Stimulated activated CD8-positive, alpha-beta memory T cell treated with anti-CD3 and anti-CD28 coated beads, Interleukin-15, amount 100 ng/mL, for 1 hour (primary cell): Measurements from ENCODE around the gene KMT2D.
A peak's percentile ranks its signal among the peaks of the same experiment; 100 is the strongest.

Experiments
- DNase-seq: peaks from one replicate; pipeline ENCODE4 v3.0.0-alpha.2; 2020; ENCODE audit warnings: low read depth

Gene KMT2D

DNA sequence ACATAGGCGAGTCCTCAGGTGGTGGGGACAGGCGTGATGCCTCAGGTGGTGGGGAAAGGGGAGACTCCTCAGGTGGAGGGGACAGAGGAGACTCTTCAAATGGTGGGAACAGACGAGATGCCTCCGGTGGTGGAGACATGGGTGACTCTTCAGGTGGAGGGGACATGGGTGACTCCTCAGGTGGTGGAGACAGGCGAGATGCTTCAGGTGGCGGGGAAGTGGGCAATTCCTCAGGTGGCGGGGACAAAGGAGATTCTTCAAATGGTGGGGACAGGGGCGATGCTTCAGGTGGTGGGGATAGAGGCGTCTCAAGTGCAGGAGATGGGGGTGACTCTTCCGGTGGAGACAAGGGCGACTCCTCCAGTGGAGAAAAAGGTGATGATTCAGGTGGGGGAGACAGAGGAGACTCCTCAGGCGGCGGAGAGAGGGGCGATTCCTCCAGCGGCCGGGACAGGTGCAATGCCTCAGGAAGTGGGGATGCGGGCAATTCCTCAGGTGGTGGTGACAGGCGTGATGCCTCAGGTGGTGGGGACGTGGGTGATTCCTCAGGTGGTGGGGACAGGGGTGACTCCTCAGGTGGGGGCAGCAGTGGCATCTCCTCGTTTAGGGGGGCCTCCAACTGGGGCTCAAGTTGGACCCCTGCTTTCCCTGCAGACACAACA, 8.7 kb downstream of the KMT2D start:
- no peak for DNase-seq

GRCh38 chr12:49051373-49051764, 9.2 kb downstream of the KMT2D start:
- no peak for DNase-seq

DNA sequence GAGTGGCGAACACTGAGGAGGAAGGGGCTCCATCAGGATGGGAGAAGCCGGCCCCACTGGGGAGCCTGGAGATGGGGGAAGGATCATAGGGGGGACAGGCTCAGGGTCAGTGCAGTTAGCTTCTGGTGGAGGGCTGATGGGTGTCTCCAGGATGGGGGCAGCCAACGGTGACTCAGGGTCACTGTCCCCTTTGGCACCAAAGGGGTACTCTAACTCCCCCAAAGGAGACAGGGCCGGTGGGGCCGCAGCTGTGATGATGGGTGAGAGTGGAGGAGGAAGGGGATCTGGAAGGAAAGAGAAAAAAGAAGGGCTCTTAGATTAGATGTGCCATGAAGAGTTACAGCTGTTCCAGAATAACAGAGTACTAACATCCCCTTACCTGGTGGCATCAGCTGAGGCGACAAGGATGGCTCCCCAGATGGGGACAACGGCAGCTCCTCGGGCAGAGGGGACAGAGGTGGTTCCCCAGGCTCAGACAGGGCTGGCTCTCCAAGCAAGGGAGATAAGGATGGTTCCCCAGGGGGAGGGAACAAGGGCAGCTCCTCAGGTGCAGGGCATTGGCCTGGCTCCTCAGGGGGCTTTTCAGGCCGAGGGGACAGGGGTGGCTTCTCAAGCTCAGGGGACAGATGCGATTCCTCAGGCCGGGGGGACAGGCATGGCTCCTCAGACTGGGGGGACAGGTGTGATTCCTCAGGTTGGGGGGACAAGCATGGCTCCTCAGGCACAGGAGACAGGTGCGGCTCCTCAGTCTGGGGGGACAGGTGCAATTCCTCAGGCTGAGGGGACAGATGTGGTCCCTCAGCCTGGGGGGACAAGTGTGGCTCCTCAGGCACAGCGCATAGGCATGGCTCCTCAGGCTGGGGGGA, 9.9 kb downstream of the KMT2D start:
- DNase-seq, result no peak

GRCh38 chr12:49049566-49050224, 10.9 kb downstream of the KMT2D start:
- DNase-seq, result no peak

GRCh38 chr12:49048953-49049352, 11.6 kb downstream of the KMT2D start:
- no peak for DNase-seq

DNA sequence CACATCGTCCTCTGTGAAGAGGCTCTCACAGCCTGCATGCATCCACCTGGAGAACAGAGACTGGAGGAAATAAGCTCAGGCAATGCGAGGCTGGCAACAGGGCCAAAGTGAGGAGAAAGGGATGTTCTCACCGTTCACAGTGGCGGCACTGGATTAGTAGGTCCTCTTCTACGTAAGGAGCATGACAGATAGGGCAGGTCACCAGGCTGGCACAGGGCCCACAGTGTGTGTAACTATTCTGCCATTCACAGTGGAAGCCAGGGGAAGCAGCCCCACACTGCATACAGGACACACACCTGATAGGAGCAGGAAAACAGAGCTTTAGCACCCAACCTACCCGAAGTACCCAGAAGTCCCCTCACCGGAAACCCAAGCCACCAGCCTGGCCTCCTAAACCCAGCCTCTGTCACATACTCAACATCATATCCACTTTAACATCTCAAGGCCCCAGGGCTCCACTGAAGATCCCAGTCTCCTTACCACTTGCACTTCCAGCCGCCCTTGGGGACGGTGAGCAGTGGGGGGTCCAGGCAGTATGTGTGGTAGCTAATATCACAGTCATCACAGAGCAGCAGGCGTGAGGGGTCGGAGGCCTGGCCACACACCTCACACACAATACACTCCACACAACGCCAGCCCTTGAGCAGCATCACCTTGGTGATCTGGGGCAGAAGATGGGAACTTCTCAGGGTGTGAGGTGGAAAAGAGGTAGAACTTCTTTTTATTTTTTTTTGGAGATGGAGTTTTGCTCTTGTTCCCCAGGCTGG, 14.3 kb downstream of the KMT2D start:
- DNase-seq, result no peak

- DNase-seq, result no peak
Measured at GRCh38 chr12:49044660-49045059, 15.9 kb downstream of the KMT2D start.

GRCh38 chr12:49043856-49044258, 16.7 kb downstream of the KMT2D start:
- peak; percentile 67 for DNase-seq

DNA sequence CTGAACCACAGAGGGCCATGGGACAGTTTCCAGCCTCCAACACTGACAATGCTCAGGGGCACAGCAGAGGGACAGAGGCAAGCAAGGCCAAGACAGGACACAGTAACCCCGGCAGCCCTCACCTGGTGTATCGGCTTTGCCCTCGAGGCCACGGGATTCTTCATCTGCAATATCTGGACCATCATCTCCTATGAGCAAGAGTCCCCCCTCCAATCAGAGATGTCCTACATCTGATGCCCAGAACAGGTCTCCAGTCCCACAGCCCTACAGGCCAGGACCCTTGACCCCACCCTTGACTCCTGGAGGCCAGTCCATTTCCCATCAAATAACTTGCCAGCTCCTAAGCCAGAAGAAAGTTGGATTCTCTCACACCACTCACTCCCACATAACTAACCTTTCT, 17.4 kb downstream of the KMT2D start:
- DNase-seq, result no peak

GRCh38 chr12:49041881-49042484, 18.6 kb downstream of the KMT2D start:
- no peak for DNase-seq

GRCh38 chr12:49041036-49041880, 19.3 kb downstream of the KMT2D start:
- no peak for DNase-seq

DNA sequence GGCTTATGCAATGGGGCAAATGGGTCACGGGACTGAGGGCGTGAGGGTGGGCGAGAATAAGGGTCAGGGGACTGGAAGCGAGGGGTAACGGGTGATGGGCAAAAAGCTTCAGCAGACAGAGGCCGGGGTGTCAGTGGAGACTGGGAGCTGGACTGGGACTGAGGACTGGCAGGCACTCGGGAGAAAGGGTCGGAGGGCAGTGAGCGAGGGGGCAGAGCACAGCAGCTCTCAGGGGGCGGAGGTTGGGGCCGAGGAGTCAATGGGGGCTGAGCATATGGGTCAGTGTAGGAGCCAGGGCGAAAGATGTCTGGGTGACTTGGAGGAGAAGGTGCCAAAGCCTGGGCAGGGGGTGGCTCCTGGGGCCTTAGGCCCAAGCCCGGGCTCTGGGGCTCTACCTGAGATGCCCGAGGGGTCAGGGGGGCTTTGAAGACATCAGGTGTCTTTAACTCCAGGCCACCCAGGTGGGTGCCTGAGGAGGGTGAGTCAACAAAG, 20.2 kb downstream of the KMT2D start:
- no peak for DNase-seq

GRCh38 chr12:49039421-49040363, 20.9 kb downstream of the KMT2D start:
- no peak for DNase-seq

DNA sequence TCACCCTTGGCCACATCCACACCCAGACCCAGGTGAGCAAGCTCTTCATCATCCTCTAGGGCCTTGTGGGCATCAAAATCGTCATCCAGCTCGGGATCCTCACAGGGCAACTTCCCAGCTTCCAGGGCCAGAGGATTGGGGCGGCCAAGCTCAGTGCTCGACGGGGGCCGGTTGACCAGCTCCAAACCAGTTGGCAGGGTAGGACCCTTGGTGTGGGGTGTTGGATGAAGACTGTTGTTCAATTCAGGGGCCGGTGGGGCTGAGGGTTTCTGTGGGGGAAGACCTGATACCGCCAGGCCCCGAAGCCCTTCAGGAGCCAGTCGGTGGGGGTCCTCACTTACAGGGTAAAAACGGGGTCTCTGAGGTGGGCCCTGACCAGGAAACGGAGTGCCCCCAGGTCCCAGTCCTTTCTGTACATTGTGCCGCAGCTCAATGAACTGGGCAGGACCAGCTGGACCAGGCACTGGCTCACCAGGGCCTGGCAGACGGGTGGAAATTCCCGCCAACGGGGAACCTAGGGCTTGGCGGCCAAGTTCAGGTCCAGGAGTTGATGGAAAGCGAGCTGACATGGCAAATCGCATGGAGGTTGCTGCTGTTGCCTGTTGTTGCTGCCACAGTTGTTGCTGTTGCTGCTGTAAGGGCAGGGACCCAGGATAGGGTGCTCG, 22.2 kb downstream of the KMT2D start:
- DNase-seq, result no peak

DNA sequence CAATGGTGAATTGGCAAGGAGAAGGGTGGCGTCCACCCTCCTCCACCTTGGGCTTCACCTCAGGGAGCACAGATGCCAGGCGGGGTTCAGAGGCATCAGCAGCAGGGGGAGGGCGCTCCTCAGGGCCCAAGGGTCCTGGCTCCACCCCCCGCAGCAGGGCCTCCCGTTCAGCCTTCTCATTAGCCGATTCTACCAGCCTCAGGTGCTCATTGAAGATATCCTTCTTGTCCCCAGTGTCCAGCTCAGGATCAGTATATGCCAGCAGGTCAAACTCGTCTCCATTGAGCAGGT, 22.7 kb downstream of the KMT2D start:
- DNase-seq, result no peak

- no peak for DNase-seq
Measured at GRCh38 chr12:49037111-49037946, 23.3 kb downstream of the KMT2D start.

DNA sequence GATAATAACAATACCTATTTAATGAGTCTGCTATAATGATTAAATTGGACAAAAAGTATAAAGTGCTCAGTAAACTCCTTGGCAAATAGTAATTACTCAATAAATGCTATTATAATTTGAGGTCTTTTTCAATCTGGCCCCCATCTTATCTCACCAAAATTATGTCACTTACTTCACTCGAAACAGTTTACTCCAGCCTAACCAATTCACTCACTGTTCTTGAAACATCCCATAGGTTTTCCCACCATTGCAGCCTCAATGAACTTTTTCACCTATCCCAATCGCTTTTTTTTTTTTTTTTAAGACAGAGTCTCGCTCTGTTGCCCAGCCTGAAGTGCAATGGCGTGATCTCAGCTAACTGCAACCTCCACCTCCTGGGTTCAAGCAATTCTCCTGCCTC, 24.6 kb downstream of the KMT2D start:
- no peak for DNase-seq

GRCh38 chr12:49034286-49034622, 26.3 kb downstream of the KMT2D start:
- DNase-seq, result no peak
